ENCODE data around the gene PRDM7. TPM values are rescaled to one million over a fixed set of nuclear protein-coding genes. Genes with fewer than 3 reads are reported as not detected.

The PRDM7 gene
- total and polyA plus RNA-seq, 2 of the 8 experiments (the other 6 are each of a cell fraction or from before 2014, with no cell fraction given) = 0.02 TPM; not detected in 1

DNA sequence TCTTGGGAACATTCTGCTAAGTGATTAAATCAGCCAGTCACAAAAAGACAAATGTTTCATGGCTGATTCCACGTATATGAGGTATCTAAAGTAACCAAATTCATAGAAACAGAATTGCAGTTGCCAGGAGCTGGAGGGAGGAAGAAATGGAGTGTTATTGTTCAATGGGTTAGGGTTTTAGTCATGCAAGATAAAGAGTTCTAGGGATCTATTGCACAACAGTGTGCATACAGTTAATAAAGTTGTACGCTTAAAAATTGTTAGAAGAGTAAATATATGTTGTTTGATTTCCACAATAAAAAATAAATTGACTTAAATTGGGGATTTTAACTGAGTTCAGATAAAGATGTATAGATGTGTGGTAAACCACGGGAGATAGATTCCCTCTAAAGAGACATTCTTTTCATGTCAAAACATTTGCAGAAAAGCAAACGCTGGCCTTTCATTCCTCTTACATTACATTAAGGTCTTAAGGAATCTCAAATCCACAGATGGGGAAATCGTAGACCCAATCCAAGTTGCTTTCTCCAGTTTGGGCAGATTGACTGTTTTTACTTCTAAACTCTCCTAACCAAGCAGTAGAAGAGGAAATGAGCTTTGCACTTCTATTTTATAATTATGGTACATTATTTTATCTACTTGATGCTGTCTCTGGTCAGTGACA is 4.6 kb downstream of the PRDM7 start:
- H3K14ac ChIP-seq (ENCODE audit: insufficient read length) = no peak overlapping the region
- POLR2A ChIA-PET (ENCODE audit: partially characterized antibody) = interaction anchor here (0.7 kb wide), 1 partner anchor 82 kb away, joined by 3 read pairs; no protein-coding TSS in a partner anchor
- no peak overlapping the region for H2AK5ac ChIP-seq (ENCODE audit: low read depth, low read length)
- H2AFZ ChIP-seq (ENCODE audit: low read length) = no peak overlapping the region
- peaks cover 0 to 1% (median 0%) of the 10 kb centered on the region in 4 experiments; a peak in 1 of 7 replicates for H3K4me1 ChIP-seq (replicated peaks in 1 of 4; ENCODE audit: control insufficient read depth in 3 of 4, insufficient read depth in 4 of 4, low read length in 3 of 4)
- H3K27ac ChIP-seq (ENCODE audit: low read depth, low read length) = no peak overlapping the region
- no peak for DNase-seq (ENCODE audit: low read depth in 1 of 2, low spot score in 2 of 2)
- no peaks in the 10 kb centered on the region for H3K79me2 ChIP-seq (ENCODE audit: control insufficient read depth in 1 of 2, insufficient read depth in 2 of 2, low read length in 2 of 2)
- H2BK20ac ChIP-seq (ENCODE audit: low read length) = no peak overlapping the region
- H3K23me2 ChIP-seq (ENCODE audit: low read depth, low read length) = no peaks in the 10 kb centered on the region
- H3K9ac ChIP-seq (replicated peaks in 1 of 4; ENCODE audit: extremely low read depth in 1 of 4, low read depth in 3 of 4, low read length in 3 of 4) = no peak overlapping the region
- H3K9me3 ChIP-seq (ENCODE audit: insufficient read depth in 2 of 2, low read depth in 1 of 2, low read length in 1 of 2) = peaks cover 0 to 6% of the 10 kb centered on the region in 2 experiments; a peak in 2 of 4 replicates
- H4K20me1 ChIP-seq (replicated peaks in 1 of 2; ENCODE audit: control insufficient read depth in 1 of 2, insufficient read depth in 2 of 2, low read length in 2 of 2) = no peaks in the 10 kb centered on the region
- no peak overlapping the region for H4K91ac ChIP-seq (replicated peaks; ENCODE audit: insufficient read length, low read length)
- H3K56ac ChIP-seq (replicated peaks; ENCODE audit: insufficient read length, low read depth, low read length) = no peak overlapping the region
- H2BK5ac ChIP-seq (ENCODE audit: low read depth, low read length) = no peak overlapping the region
- no peak for FAIRE-seq
- CTCF ChIA-PET (ENCODE audit: partially characterized antibody) = interaction anchor here (0.6 to 1.2 kb wide), 2 partner anchors 10 to 11 kb away, joined by 3 to 4 read pairs; no protein-coding TSS in a partner anchor
- no peak overlapping the region for H4K5ac ChIP-seq (ENCODE audit: insufficient read length, low read depth, low read length)
- peaks cover 0 to 9% (median 5%) of the 10 kb centered on the region in 4 experiments; a peak in 4 of 7 replicates for H3K27me3 ChIP-seq (replicated peaks in 1 of 4; ENCODE audit: control insufficient read depth in 3 of 4, extremely low read depth in 1 of 4, insufficient read depth in 3 of 4, low read length in 3 of 4)
- H3K36me3 ChIP-seq (ENCODE audit: control insufficient read depth in 2 of 4, insufficient read depth in 4 of 4, low read length in 3 of 4) = no peaks in the 10 kb centered on the region
- no peak overlapping the region for H2BK15ac ChIP-seq (ENCODE audit: low read length)
- H2BK12ac ChIP-seq (ENCODE audit: low read depth, low read length) = no peak overlapping the region
- no peaks in the 10 kb centered on the region for H3K79me1 ChIP-seq (ENCODE audit: low read depth, low read length)
- no peak overlapping the region for H3K23ac ChIP-seq (ENCODE audit: insufficient read length)
- no peak overlapping the region for H2BK120ac ChIP-seq (replicated peaks; ENCODE audit: low read depth, low read length)
- no peak overlapping the region for H3K4ac ChIP-seq (replicated peaks; ENCODE audit: insufficient read length, low read depth, low read length)
- H4K8ac ChIP-seq (ENCODE audit: extremely low read depth, insufficient read depth, low read length) = no peak overlapping the region
- 76% methylated on average over 5 of the region's 5 CpGs; no CpG with 5 or more reads in 1 of the 2 experiments for WGBS, 2 experiments (ENCODE audit: extremely low coverage in 1 of 2, insufficient coverage in 1 of 2, insufficient read length in 1 of 2, insufficient replicate concordance in 2 of 2, low coverage in 1 of 2, low lambda C conversion rate in 2 of 2, missing lambda C conversion rate in 1 of 2)
- TF ChIP-seq EZH2 (IDR thresholded peaks at IDR 0.05; ENCODE audit: low read depth, low read length, severe bottlenecking) (no peak), HDAC2 (IDR thresholded peaks at IDR 0.05; ENCODE audit: borderline replicate concordance in 1 of 2, low read depth in 2 of 2, low read length in 2 of 2) (no peak), SIX5 (IDR thresholded peaks at IDR 0.05; ENCODE audit: low read depth, low read length) (no peak), CHD1 (IDR thresholded peaks at IDR 0.05; ENCODE audit: low read depth, low read length) (no peak), BRCA1 (IDR thresholded peaks at IDR 0.05; ENCODE audit: low read depth, low read length) (no peak), ASH2L (IDR thresholded peaks at IDR 0.05; ENCODE audit: low read length) (no peak), POU5F1 (IDR thresholded peaks at IDR 0.05; ENCODE audit: low read depth, low read length) (no peak)
- TF ChIP-seq, protein P1, sequence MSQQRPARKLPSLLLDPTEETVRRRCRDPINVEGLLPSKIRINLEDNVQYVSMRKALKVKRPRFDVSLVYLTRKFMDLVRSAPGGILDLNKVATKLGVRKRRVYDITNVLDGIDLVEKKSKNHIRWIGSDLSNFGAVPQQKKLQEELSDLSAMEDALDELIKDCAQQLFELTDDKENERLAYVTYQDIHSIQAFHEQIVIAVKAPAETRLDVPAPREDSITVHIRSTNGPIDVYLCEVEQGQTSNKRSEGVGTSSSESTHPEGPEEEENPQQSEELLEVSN (IDR thresholded peaks at IDR 0.05) = no peak
- no peak overlapping the region for H3K4me3 ChIP-seq (ENCODE audit: extremely low read depth in 1 of 4, insufficient read depth in 2 of 4, low read depth in 3 of 4, low read length in 4 of 4)
- no peak overlapping the region for H3K18ac ChIP-seq (ENCODE audit: extremely low read depth, low read length)
- no peak overlapping the region for H3K4me2 ChIP-seq (ENCODE audit: insufficient read depth in 1 of 2, low read depth in 2 of 2, low read length in 2 of 2)

All from H1 (cell line).